Measurements from ENCODE around the gene ESR2.
"Not testable (repeated sequence)": the region's sequence is repeated elsewhere in the genome, so short reads cannot be mapped to it uniquely, and the experiment has no call there.

Gene ESR2

DNA sequence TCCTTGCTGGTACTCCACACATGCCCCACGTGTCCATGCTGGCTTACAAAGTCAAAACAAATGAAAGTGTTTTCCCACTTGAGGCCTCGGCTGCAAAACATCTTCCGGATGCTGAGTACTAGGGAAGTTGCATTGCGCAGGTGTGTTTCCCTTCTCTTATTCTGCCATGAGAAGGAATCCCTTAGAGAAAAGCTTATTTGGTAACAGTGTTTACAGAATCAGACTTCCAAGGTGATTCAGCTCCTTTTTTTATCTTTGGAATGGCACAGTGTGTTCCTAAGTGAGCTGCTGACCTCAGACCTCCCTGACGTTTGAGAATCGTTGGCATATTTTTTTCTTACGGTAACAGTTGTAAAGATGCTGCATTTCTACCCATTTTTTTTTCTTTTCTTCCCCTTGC, 211.3 kb downstream of the ESR2 start:
- no peak for DNase-seq (ENCODE audit: low read depth)

GRCh38 chr14:64081174-64081746, 212.9 kb downstream of the ESR2 start:
- no peak for DNase-seq (ENCODE audit: low read depth)

DNA sequence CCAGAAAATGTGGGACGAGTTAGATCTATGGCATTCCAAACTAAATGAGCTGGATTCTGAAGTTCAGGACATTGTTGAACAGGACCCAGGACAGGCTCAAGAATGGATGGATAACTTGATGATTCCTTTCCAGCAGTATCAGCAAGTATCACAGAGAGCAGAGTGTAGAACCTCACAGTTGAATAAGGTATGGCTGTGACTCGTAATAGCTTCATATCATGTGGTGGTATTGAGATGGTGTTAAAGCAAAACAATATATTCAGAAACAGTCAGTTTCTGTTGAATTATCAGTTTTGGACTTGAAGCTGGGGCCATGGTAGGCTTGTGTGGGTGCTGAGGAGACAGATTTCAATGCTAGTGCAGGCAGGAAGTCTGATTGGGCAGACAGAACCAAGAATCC, 213.7 kb downstream of the ESR2 start:
- DNase-seq (ENCODE audit: low read depth), result no peak

DNA sequence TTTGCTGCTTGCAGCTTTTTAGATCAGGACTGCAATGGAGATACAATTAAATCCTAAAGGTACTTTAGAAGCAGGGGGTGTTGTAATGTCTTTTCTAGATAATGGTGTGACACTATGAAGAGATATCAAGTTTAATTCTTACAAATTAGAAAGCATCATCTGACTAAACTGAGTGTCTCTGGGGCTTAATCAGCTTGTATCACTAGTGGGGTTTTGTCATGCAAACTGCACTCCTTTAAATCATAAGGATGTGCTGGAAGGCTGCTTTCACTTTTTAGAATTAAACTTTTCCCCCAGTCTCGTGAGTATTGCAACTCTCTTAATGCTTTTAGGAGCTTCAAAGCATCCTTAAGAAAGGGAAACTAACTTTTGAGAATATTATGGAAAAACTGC, 218.6 kb downstream of the ESR2 start:
- no peak for DNase-seq (ENCODE audit: low read depth)

GRCh38 chr14:64074961-64075612, 219.1 kb downstream of the ESR2 start:
- no peak for DNase-seq (ENCODE audit: low read depth)

DNA sequence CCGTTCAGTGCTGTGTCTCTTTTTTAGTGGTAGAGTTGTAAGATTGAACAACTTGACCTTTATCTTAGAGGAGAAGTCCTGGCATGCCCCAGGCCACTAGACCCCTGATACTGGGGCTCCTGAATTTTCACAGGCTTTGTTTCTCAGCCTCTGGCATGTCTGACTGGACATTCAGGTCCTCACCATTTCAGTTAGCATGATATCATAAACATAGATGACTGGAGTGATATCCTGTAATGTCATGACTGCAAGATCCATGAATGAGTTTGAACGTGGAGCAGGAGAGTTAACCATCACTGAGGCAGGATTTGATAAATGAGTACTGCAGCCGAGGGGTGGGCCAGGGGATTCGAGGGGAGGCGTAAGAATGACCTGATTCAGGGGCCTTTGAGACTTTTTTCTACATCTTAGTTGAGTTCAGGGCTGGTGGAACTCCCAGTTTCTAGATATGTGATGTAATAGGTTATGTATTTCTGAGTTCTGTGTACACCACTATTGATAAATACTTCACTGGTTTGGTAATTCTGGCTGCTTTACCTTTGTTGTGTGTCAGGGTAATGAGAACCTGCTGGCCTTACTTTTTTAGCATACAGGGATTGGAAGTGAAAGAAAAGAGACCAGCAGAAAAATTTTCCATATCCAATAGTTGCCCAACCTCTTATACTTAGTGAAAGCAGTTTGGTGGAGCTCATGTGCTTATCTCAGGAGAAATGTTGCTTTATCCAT, 224.4 kb downstream of the ESR2 start:
- no peak for DNase-seq (ENCODE audit: low read depth)

DNA sequence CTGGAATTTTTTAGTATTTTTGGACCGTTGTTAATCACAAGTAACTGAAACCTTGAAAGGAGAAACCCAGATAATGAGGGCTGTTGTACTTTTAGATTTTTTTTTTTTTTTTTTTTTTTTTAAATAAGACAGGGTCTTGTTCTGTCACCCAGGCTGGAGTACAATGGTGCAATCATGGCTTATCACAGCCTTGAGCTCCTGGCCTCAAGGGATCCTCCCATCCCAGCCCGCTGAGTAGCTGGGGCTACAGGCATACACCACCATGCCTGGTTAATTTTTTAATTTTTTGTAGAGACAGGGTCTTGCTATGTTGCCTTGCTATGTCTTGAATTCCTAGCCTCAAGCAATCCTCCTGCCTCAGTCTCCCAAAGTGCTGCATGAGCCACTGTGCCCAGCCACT, 229.7 kb downstream of the ESR2 start:
- DNase-seq (ENCODE audit: low read depth), result no peak

GRCh38 chr14:64062381-64063115, 231.6 kb downstream of the ESR2 start:
- DNase-seq (ENCODE audit: low read depth), result no peak

GRCh38 chr14:64061706-64062105, 232.5 kb downstream of the ESR2 start:
- DNase-seq (ENCODE audit: low read depth), result no peak

- no peak for DNase-seq (ENCODE audit: low read depth)
Observed at GRCh38 chr14:64061115-64061514, 233.1 kb downstream of the ESR2 start.

- DNase-seq (ENCODE audit: low read depth), result no peak
Observed at GRCh38 chr14:64060648-64061096, 233.5 kb downstream of the ESR2 start.

GRCh38 chr14:64060199-64060545, 234.0 kb downstream of the ESR2 start:
- DNase-seq (ENCODE audit: low read depth), result no peak

DNA sequence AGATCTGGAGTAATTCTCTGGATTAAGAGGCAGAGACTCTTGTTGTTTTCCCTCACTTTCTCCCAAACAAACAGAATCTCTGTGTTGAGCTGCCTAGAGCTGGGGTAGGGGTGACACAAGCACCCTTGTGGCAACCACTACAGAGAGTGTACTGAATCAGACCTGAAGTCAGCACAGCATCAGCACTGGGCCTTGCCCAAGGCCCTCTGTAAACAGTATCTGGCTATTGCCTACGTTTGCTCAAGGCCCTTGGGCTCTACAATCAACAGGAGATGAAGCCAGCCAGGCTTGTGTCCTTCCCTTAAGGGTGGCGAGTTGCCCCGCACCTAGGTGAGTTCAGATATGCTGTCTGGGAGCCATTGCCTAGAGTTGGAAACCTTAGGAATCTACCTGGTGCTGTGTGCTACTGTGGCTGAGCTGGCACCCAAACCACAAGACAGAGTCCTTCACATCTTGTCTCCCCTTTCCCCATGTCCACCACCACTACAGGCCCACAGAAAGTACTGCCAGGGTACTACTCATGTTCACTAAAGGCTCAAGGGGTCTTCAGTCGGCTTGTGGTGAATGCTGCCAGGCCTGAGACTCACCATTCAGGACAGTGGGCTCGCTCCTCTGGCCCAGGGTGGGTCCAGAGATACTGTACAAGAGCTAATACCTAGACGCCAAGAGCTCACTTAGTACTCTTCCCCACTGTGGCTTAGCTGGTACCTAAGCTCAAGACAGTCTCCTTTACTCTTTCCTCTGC, 234.5 kb downstream of the ESR2 start:
- no peak for DNase-seq (ENCODE audit: low read depth)

DNA sequence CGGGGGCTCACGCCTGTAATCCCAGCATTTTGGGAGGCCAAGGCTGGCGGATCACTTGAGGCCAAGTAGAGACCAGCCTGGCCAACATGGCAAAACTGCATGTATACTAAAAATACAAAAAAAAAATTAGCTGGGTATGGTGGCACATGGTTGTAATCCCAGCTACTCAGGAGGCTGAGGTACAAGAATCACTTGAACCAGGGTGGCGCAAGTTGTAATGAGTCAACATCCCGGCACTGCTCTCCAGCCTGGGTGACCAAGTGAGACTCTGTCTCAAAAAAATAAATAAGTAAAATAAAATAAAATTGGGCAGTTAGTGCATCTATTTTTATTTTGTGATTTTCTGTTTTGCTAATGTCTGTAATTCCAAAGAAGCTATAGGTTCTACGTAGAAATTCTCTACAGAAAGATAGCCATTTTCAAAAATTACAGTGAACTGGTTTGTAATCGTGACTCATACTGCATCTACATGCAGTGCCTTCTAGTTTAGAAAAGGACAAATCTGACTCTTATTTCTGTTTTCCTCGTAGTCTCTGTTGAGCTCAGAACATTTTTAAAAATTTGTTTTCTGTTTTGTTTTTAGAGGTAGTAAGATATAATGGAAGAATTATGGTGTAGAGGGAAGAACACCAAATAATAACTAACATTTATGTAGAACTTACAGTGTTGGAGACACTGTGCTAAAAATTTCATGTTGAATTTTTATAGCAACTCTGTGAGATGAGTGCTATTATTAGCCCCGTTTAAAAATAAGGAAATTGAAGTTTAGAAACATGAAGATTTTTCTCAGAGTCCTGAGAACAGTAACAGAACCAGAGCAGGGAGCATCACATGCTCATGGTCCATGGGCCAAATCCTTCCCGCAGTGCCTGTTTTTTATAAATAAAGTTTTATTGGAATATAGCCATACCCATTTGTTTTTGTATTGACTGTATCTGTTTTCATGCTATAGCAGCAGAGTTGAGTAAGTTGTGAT, 240.2 kb downstream of the ESR2 start:
- DNase-seq (ENCODE audit: low read depth), result no peak

DNA sequence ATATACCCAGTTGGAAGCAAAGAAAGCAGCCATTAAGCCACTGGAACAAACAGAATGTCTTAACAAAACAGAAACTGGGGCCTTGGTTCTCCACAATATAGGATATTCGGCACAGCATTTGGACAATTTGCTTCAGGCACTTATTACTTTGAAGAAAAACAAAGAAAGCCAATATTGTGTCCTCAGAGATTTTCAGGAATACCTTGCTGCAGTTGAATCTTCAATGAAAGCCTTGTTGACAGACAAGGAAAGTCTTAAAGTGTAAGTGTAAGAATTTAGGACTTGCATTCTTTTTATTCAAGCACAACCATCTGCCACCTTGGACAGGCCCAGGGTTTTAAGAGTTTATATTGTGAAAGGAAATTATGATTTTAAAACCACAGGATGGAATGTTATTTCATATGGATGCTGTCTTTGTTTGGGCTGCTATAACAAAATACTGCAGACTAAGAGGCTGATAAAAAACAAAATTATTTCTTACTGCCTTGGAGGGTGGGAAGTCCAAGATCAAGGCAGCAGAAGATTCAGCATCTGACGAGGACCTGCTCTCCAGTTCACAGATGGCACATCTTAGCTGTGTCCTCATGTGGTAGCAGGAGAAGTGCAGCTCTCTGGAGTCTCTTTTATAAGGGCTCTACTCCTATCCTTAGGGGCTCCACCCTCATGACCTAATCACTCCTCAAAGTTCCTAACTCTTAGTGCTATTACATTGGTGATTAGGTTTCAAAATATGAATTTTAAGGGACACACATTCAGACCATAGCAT, 244.4 kb downstream of the ESR2 start:
- no peak for DNase-seq (ENCODE audit: low read depth)

DNA sequence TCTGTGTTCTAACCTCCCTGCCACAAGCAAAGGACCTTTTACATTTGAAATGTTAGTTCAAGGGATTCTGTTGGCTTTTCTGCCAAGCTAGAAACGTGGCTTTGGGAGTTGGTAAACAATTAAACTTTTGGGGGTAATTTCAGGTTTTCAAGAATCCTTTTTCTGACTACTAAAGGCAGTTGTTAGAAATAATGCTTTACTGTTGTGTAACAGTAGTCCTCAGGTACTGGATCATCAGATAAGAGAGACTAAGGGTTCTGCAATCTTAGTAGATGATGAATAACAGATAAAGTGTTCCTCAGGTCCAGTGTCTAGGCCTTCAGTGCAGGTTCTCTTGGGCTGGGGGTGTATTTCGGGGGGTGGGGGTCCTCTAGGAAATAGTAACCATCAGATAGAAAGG, 249.1 kb downstream of the ESR2 start:
- no peak for DNase-seq (ENCODE audit: low read depth)

- DNase-seq (ENCODE audit: low read depth), result not testable (repeated sequence)
Observed at GRCh38 chr14:64043296-64043695, 250.9 kb downstream of the ESR2 start.

GRCh38 chr14:64040044-64040443, 254.1 kb downstream of the ESR2 start:
- DNase-seq (ENCODE audit: low read depth), result no peak

DNA sequence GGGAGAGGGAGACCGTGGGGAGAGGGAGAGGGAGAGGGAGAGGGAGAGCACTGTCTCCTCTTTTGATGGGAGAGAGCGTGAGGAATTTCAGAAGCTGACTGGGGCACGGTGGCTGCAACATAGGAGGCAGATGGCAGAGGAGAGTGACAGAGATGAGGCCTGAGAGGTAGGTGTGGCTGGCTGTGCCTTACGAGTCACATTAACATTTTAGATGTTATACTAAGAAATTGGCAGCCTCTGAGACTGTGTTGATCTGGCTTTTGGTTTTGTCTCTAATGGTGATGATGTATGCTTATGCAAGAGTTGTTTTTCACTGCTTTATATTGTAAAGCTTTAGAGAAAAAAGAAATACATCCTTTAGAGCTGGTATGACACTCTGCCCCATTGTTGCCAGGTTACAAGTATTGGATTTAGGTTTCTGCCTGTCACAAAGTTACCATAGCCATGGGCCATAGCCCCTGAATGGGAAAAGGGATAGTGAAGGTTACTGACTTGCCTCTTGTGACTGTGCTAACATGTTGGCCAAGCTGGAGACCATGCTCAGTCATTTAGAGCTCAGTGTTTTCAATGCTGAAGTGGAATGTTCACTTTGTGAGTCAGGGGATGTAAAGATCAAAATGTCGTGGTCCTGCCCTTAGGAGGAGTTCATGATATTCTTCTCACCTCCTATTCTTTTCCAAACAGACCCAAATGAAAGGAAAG, 255.2 kb downstream of the ESR2 start:
- DNase-seq (ENCODE audit: low read depth), result no peak

All from T follicular helper cell (primary cell).